Neural crest cell (in vitro differentiated cells): ENCODE data around the gene GALNT5. TPM values are rescaled to one million over a fixed set of nuclear protein-coding genes. Genes with fewer than 3 reads are reported as not detected.

Source experiments
- DNase-seq: peaks from one replicate; pipeline ENCODE4 v3.0.0; 2021; ENCODE audit warnings: low read depth, mixed read lengths, low spot score
- H3K27ac Mint-ChIP-seq: one replicate; pipeline ENCODE4 v1.8.0; 2021; ENCODE audit warnings: mild to moderate bottlenecking, mixed read lengths; ENCODE audit not compliant: unreplicated experiment
- H3K27me3 Mint-ChIP-seq: 2 replicates; pipeline ENCODE4 v1.8.0; 2021; ENCODE audit warnings: low read depth, mild to moderate bottlenecking, mixed read lengths
- H3K36me3 Mint-ChIP-seq: 2 replicates; pipeline ENCODE4 v1.8.0; 2021; ENCODE audit warnings: low read depth, mild to moderate bottlenecking, mixed read lengths
- H3K4me1 Mint-ChIP-seq: 2 replicates; pipeline ENCODE4 v1.8.0; 2021; ENCODE audit warnings: mixed read lengths
- H3K4me3 Mint-ChIP-seq: one replicate; pipeline ENCODE4 v1.8.0; 2021; ENCODE audit warnings: mild to moderate bottlenecking, mixed read lengths
- H3K9me3 Mint-ChIP-seq: 2 replicates; pipeline ENCODE4 v1.8.0; 2021; ENCODE audit warnings: mixed read lengths
- total RNA-seq: library from RNA; stranded (reverse); gene quantifications from 2 replicates; pipeline ENCODE4 v1.2.1, GENCODE V29; 2021
- TF ChIP-seq, protein P1 (sequence below): fragments of 200-600 bp; sonication (generic); conservative IDR thresholded peaks from 2 replicates; pipeline ENCODE4 v1.5.0; 2021; ENCODE audit warnings: antibody characterized with exemption, mild to moderate bottlenecking

GALNT5 gene
- total RNA-seq, 1 donor from 2014 or later = 0.12 TPM

DNA sequence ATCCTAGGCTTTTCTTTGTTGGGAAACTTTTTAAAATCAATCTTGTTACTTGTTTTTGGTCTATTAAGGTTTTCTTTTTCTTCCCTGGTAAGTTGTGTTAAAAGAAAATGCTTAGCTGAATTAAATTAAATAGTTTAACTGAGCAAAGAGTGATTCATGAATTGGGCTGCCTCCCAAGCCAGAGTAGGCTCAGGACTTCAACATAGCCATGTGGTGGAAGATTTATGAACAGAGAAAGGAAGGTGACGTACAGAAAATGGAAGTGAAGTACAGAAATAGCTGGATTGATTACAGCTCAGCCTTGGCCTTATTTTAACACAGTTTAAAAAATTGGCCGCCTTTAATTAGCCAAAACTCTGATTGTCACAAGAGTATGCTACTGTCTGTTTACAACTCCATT, 27.9 kb upstream of the GALNT5 start:
- no peaks in the 10 kb centered on the region for H3K36me3 Mint-ChIP-seq
- no peaks in the 10 kb centered on the region for H3K4me1 Mint-ChIP-seq
- TF ChIP-seq, protein P1, sequence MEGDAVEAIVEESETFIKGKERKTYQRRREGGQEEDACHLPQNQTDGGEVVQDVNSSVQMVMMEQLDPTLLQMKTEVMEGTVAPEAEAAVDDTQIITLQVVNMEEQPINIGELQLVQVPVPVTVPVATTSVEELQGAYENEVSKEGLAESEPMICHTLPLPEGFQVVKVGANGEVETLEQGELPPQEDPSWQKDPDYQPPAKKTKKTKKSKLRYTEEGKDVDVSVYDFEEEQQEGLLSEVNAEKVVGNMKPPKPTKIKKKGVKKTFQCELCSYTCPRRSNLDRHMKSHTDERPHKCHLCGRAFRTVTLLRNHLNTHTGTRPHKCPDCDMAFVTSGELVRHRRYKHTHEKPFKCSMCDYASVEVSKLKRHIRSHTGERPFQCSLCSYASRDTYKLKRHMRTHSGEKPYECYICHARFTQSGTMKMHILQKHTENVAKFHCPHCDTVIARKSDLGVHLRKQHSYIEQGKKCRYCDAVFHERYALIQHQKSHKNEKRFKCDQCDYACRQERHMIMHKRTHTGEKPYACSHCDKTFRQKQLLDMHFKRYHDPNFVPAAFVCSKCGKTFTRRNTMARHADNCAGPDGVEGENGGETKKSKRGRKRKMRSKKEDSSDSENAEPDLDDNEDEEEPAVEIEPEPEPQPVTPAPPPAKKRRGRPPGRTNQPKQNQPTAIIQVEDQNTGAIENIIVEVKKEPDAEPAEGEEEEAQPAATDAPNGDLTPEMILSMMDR = no peak
- H3K27ac Mint-ChIP-seq = no peak overlapping the region
- no peak overlapping the region for H3K4me3 Mint-ChIP-seq
- no peaks in the 10 kb centered on the region for H3K27me3 Mint-ChIP-seq
- no peak for DNase-seq
- no peaks in the 10 kb centered on the region for H3K9me3 Mint-ChIP-seq

DNA sequence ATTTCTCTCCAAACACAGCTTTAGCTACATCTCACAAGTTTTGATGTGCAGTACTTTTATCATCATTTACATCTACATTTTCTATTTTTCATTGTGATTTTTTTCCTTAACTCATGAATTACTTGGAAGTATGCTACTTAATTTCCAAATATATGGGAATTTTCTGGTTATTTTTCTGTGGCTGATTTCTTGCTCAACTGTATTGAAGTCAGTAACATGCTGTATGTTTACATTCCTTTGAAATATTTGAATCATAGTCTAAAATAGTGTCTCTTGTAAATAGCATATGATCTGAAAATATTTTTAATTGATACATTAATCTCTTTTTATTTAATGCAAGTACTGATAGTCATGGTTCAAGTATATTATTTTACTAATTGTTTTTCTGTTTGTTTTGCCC, 26.0 kb upstream of the GALNT5 start:
- Mint-ChIP-seq H3K4me1 (no peaks in the 10 kb centered on the region), H3K36me3 (no peaks in the 10 kb centered on the region), H3K27ac (no peak overlapping the region), H3K9me3 (no peaks in the 10 kb centered on the region), H3K4me3 (no peak overlapping the region), H3K27me3 (peaks cover under 1% of the 10 kb centered on the region)
- TF ChIP-seq, protein P1 = no peak
- no peak for DNase-seq

DNA sequence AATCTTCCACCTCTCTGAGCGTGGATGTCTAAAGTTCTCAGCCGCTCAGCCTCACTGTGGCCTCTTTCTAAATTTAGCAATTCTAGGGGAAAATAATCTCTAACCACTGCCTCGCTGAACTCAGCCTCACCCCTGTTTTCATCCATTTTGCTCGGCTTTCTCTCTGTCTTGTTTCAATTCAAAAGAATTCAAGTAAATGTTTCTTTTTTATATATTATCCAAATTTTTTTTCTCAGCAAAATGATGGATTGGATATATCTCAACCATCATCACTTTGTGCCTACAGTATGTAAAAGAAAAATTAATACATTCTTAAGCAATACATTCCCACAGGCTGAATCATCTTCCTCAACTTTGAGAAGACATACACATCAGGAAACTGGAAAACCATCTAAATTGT, 24.0 kb upstream of the GALNT5 start:
- H3K4me3 Mint-ChIP-seq = no peak overlapping the region
- no peaks in the 10 kb centered on the region for H3K36me3 Mint-ChIP-seq
- H3K27me3 Mint-ChIP-seq = peaks cover 6% of the 10 kb centered on the region
- no peak overlapping the region for H3K27ac Mint-ChIP-seq
- H3K9me3 Mint-ChIP-seq = no peaks in the 10 kb centered on the region
- no peak for DNase-seq
- H3K4me1 Mint-ChIP-seq = peaks cover 7% of the 10 kb centered on the region
- TF ChIP-seq, protein P1 = no peak

DNA sequence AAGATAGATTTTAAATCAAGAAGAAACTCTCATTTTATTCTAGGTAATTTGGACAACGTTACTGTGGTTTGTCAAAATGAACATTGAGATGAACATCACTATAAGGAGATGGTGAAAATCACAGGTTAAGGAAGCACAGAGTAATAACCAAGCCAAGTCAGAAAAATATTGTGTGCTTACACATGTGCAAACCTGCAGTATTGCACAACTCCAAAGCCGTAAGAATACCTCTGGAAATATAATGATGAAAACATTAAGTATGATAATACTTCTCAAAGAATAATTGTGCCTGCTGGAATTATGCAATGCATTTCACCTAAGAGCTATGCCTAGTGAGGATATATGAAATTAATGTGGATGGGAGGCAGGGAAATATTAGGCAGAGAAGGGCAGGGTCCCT, 21.1 kb upstream of the GALNT5 start:
- peaks cover 6% of the 10 kb centered on the region for H3K27me3 Mint-ChIP-seq
- H3K9me3 Mint-ChIP-seq = no peaks in the 10 kb centered on the region
- no peak overlapping the region for H3K27ac Mint-ChIP-seq
- TF ChIP-seq, protein P1 = no peak
- no peak for DNase-seq
- no peak overlapping the region for H3K4me3 Mint-ChIP-seq
- H3K4me1 Mint-ChIP-seq = peaks cover 11% of the 10 kb centered on the region
- no peaks in the 10 kb centered on the region for H3K36me3 Mint-ChIP-seq

DNA sequence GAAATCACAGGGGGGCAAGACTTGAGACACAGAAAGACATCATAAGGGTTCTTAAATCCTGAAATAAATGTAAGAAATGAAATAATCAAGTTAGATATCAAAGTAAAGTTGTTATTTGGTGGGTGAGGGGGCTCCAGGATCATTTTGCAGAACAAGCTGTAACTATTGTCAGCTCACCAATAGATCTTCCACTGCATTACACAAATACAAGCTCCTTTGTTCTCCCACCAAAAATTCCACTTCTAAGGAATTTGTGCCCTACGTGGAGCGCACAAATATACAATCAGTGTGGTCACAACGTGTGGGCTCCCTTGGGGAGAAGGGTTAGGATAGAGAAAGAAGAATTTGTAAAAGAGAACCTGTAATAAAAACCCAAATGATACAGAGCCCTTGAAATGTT, 19.2 kb upstream of the GALNT5 start:
- DNase-seq = no peak
- Mint-ChIP-seq H3K36me3 (no peaks in the 10 kb centered on the region), H3K4me3 (no peak overlapping the region), H3K27me3 (peaks cover 6% of the 10 kb centered on the region), H3K27ac (no peak overlapping the region), H3K4me1 (peaks cover 11% of the 10 kb centered on the region), H3K9me3 (no peaks in the 10 kb centered on the region)
- TF ChIP-seq, protein P1 = no peak

DNA sequence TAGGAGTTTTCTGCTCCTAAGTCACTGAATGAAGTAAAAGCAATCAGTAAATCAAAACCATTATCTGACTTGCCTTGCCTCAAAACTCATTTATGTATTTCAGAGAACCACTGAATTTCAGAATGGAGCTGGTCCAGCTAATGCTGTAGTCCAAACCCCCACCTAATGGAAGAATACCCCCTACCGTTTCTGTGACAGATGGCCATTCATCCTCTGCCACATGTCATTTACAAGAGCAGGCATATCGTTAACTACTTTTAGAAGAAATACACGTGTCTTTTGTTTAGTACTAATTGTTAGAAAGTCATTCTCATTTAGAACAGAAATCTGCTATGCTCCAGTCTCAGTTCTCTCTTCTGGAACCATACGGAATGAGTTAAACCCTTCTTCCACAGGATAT, 12.8 kb upstream of the GALNT5 start:
- H3K27ac Mint-ChIP-seq = no peak overlapping the region
- peaks cover 4% of the 10 kb centered on the region for H3K27me3 Mint-ChIP-seq
- DNase-seq = no peak
- H3K4me1 Mint-ChIP-seq = peaks cover 21% of the 10 kb centered on the region
- TF ChIP-seq, protein P1 = no peak
- H3K4me3 Mint-ChIP-seq = no peak overlapping the region
- no peaks in the 10 kb centered on the region for H3K36me3 Mint-ChIP-seq
- peaks cover 2% of the 10 kb centered on the region for H3K9me3 Mint-ChIP-seq
